Measurements from ENCODE around the gene SLCO2B1. TPM values are rescaled to one million over a fixed set of nuclear protein-coding genes. Genes with fewer than 3 reads are reported as not detected.
A peak's percentile ranks its signal among the peaks of the same experiment; 100 is the strongest.

Gene SLCO2B1
- total RNA-seq, 2 experiments from 2014 or later = not detected

GRCh38 chr11:75169101-75169885, 18.4 kb downstream of the SLCO2B1 start:
- no peak overlapping the region for H3K27ac Mint-ChIP-seq
- no peak for DNase-seq
- CTCF ChIA-PET = interaction anchor here (1.0 kb wide), 1 partner anchor 36 kb away, joined by 3 read pairs; no protein-coding TSS in a partner anchor
- no peaks in the 10 kb centered on the region for H3K27me3 Mint-ChIP-seq
- peaks cover 2% of the 10 kb centered on the region for H3K4me1 Mint-ChIP-seq (ENCODE audit: low read depth)
- no peak overlapping the region for H3K4me3 Mint-ChIP-seq
- no peaks in the 10 kb centered on the region for H3K9me3 Mint-ChIP-seq
- H3K36me3 Mint-ChIP-seq = no peaks in the 10 kb centered on the region
- intact Hi-C loops (cut with micrococcal nuclease) = no loop called here
- POLR2A ChIA-PET = no interaction called here

- no peaks in the 10 kb centered on the region for H3K36me3 Mint-ChIP-seq
- ChIA-PET CTCF (interaction anchor here (1.1 to 1.7 kb wide), 2 partner anchors 26 to 77 kb away, joined by 3 to 4 read pairs; no protein-coding TSS in a partner anchor), POLR2A (no interaction called here)
- no peaks in the 10 kb centered on the region for H3K27me3 Mint-ChIP-seq
- H3K9me3 Mint-ChIP-seq = no peaks in the 10 kb centered on the region
- peaks cover 14% of the 10 kb centered on the region for H3K4me1 Mint-ChIP-seq (ENCODE audit: low read depth)
- H3K27ac Mint-ChIP-seq = no peak overlapping the region
- DNase-seq = no peak
- intact Hi-C loops (cut with micrococcal nuclease) = no loop called here
- no peak overlapping the region for H3K4me3 Mint-ChIP-seq
These were observed 19.8 kb downstream of the SLCO2B1 start for GRCh38 chr11:75170516-75171201.

GRCh38 chr11:75173336-75173735, 22.4 kb downstream of the SLCO2B1 start:
- intact Hi-C loops (cut with micrococcal nuclease) = no loop called here

GRCh38 chr11:75174781-75175370, 24.0 kb downstream of the SLCO2B1 start:
- intact Hi-C loops (cut with micrococcal nuclease) = loop anchor here (2.0 kb wide), 1 partner anchor 32 kb away; no protein-coding TSS in a partner anchor
- ChIA-PET CTCF (interaction anchor here (1.0 to 3.1 kb wide), 5 partner anchors 30 to 209 kb away, joined by 3 to 16 read pairs (median 4); no protein-coding TSS in a partner anchor), POLR2A (no interaction called here)
- H3K27me3 Mint-ChIP-seq = no peaks in the 10 kb centered on the region
- no peaks in the 10 kb centered on the region for H3K36me3 Mint-ChIP-seq
- DNase-seq = peak; percentile 52
- peaks cover 14% of the 10 kb centered on the region for H3K4me1 Mint-ChIP-seq (ENCODE audit: low read depth)
- H3K27ac Mint-ChIP-seq = peak overlapping the region; percentile 28
- no peaks in the 10 kb centered on the region for H3K9me3 Mint-ChIP-seq
- no peak overlapping the region for H3K4me3 Mint-ChIP-seq

More at GRCh38 chr11:75173336-75173735, 22.4 kb downstream of the SLCO2B1 start:
- Mint-ChIP-seq H3K9me3 (no peaks in the 10 kb centered on the region), H3K4me1 (ENCODE audit: low read depth) (peaks cover 14% of the 10 kb centered on the region), H3K36me3 (no peaks in the 10 kb centered on the region), H3K4me3 (no peak overlapping the region), H3K27ac (no peak overlapping the region), H3K27me3 (no peaks in the 10 kb centered on the region)
- no peak for DNase-seq
- CTCF ChIA-PET = no interaction called here
- POLR2A ChIA-PET = no interaction called here

GRCh38 chr11:75182664-75183063, 31.8 kb downstream of the SLCO2B1 start:
- no peak for DNase-seq
- H3K4me1 Mint-ChIP-seq (ENCODE audit: low read depth) = no peaks in the 10 kb centered on the region
- intact Hi-C loops (cut with micrococcal nuclease) = no loop called here
- no peak overlapping the region for H3K4me3 Mint-ChIP-seq
- no peak overlapping the region for H3K27ac Mint-ChIP-seq
- peaks cover 2% of the 10 kb centered on the region for H3K27me3 Mint-ChIP-seq
- ChIA-PET POLR2A (no interaction called here), CTCF (interaction anchor here (1.4 to 2.2 kb wide), 2 partner anchors 22 to 42 kb away, joined by 6 read pairs; no protein-coding TSS in a partner anchor)
- H3K9me3 Mint-ChIP-seq = no peaks in the 10 kb centered on the region
- no peaks in the 10 kb centered on the region for H3K36me3 Mint-ChIP-seq

- no peaks in the 10 kb centered on the region for H3K36me3 Mint-ChIP-seq
- no peak overlapping the region for H3K4me3 Mint-ChIP-seq
- intact Hi-C loops (cut with micrococcal nuclease) = no loop called here
- DNase-seq = no peak
- H3K27ac Mint-ChIP-seq = no peak overlapping the region
- CTCF ChIA-PET = interaction anchor here (0.6 kb wide), 1 partner anchor 1087 kb away, joined by 5 read pairs; no protein-coding TSS in a partner anchor
- no peaks in the 10 kb centered on the region for H3K9me3 Mint-ChIP-seq
- POLR2A ChIA-PET = no interaction called here
- H3K27me3 Mint-ChIP-seq = peaks cover 2% of the 10 kb centered on the region
- no peaks in the 10 kb centered on the region for H3K4me1 Mint-ChIP-seq (ENCODE audit: low read depth)
These were observed 33.1 kb downstream of the SLCO2B1 start for GRCh38 chr11:75184051-75184450.

- Mint-ChIP-seq H3K27ac (no peak overlapping the region), H3K9me3 (no peaks in the 10 kb centered on the region), H3K36me3 (no peaks in the 10 kb centered on the region), H3K27me3 (peaks cover 2% of the 10 kb centered on the region), H3K4me3 (no peak overlapping the region), H3K4me1 (ENCODE audit: low read depth) (no peaks in the 10 kb centered on the region)
- intact Hi-C loops (cut with micrococcal nuclease) = no loop called here
- ChIA-PET POLR2A (interaction anchor here (0.6 kb wide), 1 partner anchor 11 kb away, joined by 3 read pairs; no protein-coding TSS in a partner anchor), CTCF (no interaction called here)
- no peak for DNase-seq
These were observed 34.0 kb downstream of the SLCO2B1 start for GRCh38 chr11:75184757-75185425.

GRCh38 chr11:75185866-75186265, 35.0 kb downstream of the SLCO2B1 start:
- POLR2A ChIA-PET = no interaction called here
- Mint-ChIP-seq H3K27me3 (no peaks in the 10 kb centered on the region), H3K27ac (no peak overlapping the region), H3K4me3 (no peak overlapping the region), H3K4me1 (ENCODE audit: low read depth) (no peaks in the 10 kb centered on the region), H3K36me3 (no peaks in the 10 kb centered on the region), H3K9me3 (no peaks in the 10 kb centered on the region)
- intact Hi-C loops (cut with micrococcal nuclease) = no loop called here
- no peak for DNase-seq
- CTCF ChIA-PET = no interaction called here

- Mint-ChIP-seq H3K36me3 (no peaks in the 10 kb centered on the region), H3K4me3 (no peak overlapping the region), H3K27me3 (no peaks in the 10 kb centered on the region), H3K4me1 (ENCODE audit: low read depth) (no peaks in the 10 kb centered on the region), H3K27ac (no peak overlapping the region), H3K9me3 (no peaks in the 10 kb centered on the region)
- ChIA-PET POLR2A (no interaction called here), CTCF (no interaction called here)
- no peak for DNase-seq
- intact Hi-C loops (cut with micrococcal nuclease) = no loop called here
These were observed 36.1 kb downstream of the SLCO2B1 start for GRCh38 chr11:75186999-75187398.

GRCh38 chr11:75188671-75189070, 37.8 kb downstream of the SLCO2B1 start:
- H3K4me1 Mint-ChIP-seq (ENCODE audit: low read depth) = no peaks in the 10 kb centered on the region
- DNase-seq = no peak
- H3K27me3 Mint-ChIP-seq = no peaks in the 10 kb centered on the region
- H3K27ac Mint-ChIP-seq = no peak overlapping the region
- intact Hi-C loops (cut with micrococcal nuclease) = no loop called here
- POLR2A ChIA-PET = no interaction called here
- CTCF ChIA-PET = interaction anchor here (1.0 to 2.7 kb wide), 2 partner anchors 48 to 53 kb away, joined by 3 to 10 read pairs; no protein-coding TSS in a partner anchor
- H3K9me3 Mint-ChIP-seq = no peaks in the 10 kb centered on the region
- H3K4me3 Mint-ChIP-seq = no peak overlapping the region
- H3K36me3 Mint-ChIP-seq = no peaks in the 10 kb centered on the region

- intact Hi-C loops (cut with micrococcal nuclease) = no loop called here
- no peak for DNase-seq
- H3K9me3 Mint-ChIP-seq = no peaks in the 10 kb centered on the region
- H3K4me1 Mint-ChIP-seq (ENCODE audit: low read depth) = no peaks in the 10 kb centered on the region
- H3K4me3 Mint-ChIP-seq = no peak overlapping the region
- no peaks in the 10 kb centered on the region for H3K27me3 Mint-ChIP-seq
- no peaks in the 10 kb centered on the region for H3K36me3 Mint-ChIP-seq
- ChIA-PET CTCF (interaction anchor here (1.0 to 3.5 kb wide), 3 partner anchors 15 to 52 kb away, joined by 3 to 20 read pairs (median 10); no protein-coding TSS in a partner anchor), POLR2A (no interaction called here)
- H3K27ac Mint-ChIP-seq = no peak overlapping the region
These were observed 38.2 kb downstream of the SLCO2B1 start for GRCh38 chr11:75189108-75189507.

GRCh38 chr11:75189911-75190310, 39.0 kb downstream of the SLCO2B1 start:
- Mint-ChIP-seq H3K36me3 (no peaks in the 10 kb centered on the region), H3K9me3 (no peaks in the 10 kb centered on the region), H3K4me1 (ENCODE audit: low read depth) (no peaks in the 10 kb centered on the region), H3K4me3 (no peak overlapping the region), H3K27ac (no peak overlapping the region), H3K27me3 (no peaks in the 10 kb centered on the region)
- ChIA-PET CTCF (interaction anchor here (1.0 to 3.5 kb wide), 3 partner anchors 15 to 51 kb away, joined by 3 to 20 read pairs (median 10); no protein-coding TSS in a partner anchor), POLR2A (no interaction called here)
- intact Hi-C loops (cut with micrococcal nuclease) = no loop called here
- no peak for DNase-seq

Data from activated CD4-positive, alpha-beta memory T cell treated with anti-CD3 and anti-CD28 coated beads for 36 hours (primary cell).